ENCODE results near the gene PTH1R.

- TF ChIP-seq EZH2 (IDR thresholded peaks at IDR 0.05; ENCODE audit: insufficient read depth, poor library complexity, severe bottlenecking) = no peak
- no peak for TF ChIP-seq EZH2phosphoT487 (IDR thresholded peaks at IDR 0.05; ENCODE audit: insufficient read depth, low read depth)
Measured at GRCh38 chr3:46909535-46910161, 32.1 kb downstream of the PTH1R start.
